Measurements from ENCODE around the gene TBL1XR1.
"Not testable (repeated sequence)": the region's sequence is repeated elsewhere in the genome, so short reads cannot be mapped to it uniquely, and the experiment has no call there.

Gene TBL1XR1

GRCh38 chr3:177206936-177207335, 9.7 kb upstream of the TBL1XR1 start:
- no peak for DNase-seq

GRCh38 chr3:177203689-177204395, 6.6 kb upstream of the TBL1XR1 start:
- DNase-seq = no peak

- DNase-seq = not testable (repeated sequence)
Observed at GRCh38 chr3:177203016-177203415, 5.7 kb upstream of the TBL1XR1 start.

GRCh38 chr3:177201700-177202397, 4.6 kb upstream of the TBL1XR1 start:
- DNase-seq = no peak

- no peak for DNase-seq
Observed at GRCh38 chr3:177199206-177199760, 2.0 kb upstream of the TBL1XR1 start.

GRCh38 chr3:177197727-177198460, 612 bp upstream of the TBL1XR1 start:
- no peak for DNase-seq

GRCh38 chr3:177196456-177197040, 734 bp downstream of the TBL1XR1 start:
- peak; percentile 63 for DNase-seq

GRCh38 chr3:177196008-177196455, 1.2 kb downstream of the TBL1XR1 start:
- no peak for DNase-seq

- DNase-seq = no peak
Observed at GRCh38 chr3:177195242-177195991, 1.9 kb downstream of the TBL1XR1 start.

- DNase-seq = no peak
Observed at GRCh38 chr3:177194299-177194698, 3.0 kb downstream of the TBL1XR1 start.

GRCh38 chr3:177193688-177194268, 3.5 kb downstream of the TBL1XR1 start:
- DNase-seq = no peak

GRCh38 chr3:177193275-177193674, 4.0 kb downstream of the TBL1XR1 start:
- DNase-seq = not testable (repeated sequence)

GRCh38 chr3:177190756-177191681, 6.3 kb downstream of the TBL1XR1 start:
- no peak for DNase-seq

GRCh38 chr3:177190184-177190583, 7.1 kb downstream of the TBL1XR1 start:
- not testable (repeated sequence) for DNase-seq

- DNase-seq = not testable (repeated sequence)
Observed at GRCh38 chr3:177188325-177188724, 9.0 kb downstream of the TBL1XR1 start.

GRCh38 chr3:177186306-177186705, 11.0 kb downstream of the TBL1XR1 start:
- DNase-seq = no peak

GRCh38 chr3:177185035-177185574, 12.2 kb downstream of the TBL1XR1 start:
- no peak for DNase-seq

GRCh38 chr3:177184602-177185001, 12.7 kb downstream of the TBL1XR1 start:
- DNase-seq = not testable (repeated sequence)

GRCh38 chr3:177182352-177182751, 14.9 kb downstream of the TBL1XR1 start:
- no peak for DNase-seq

GRCh38 chr3:177181418-177181817, 15.9 kb downstream of the TBL1XR1 start:
- no peak for DNase-seq

Data from activated T-cell treated with anti-CD3 and anti-CD28 coated beads, Interleukin-2, amount 50 U/mL, for 1 hour (primary cell).